WTC11 (cell line): ENCODE results near the gene DNM3. TPM values are rescaled to one million over a fixed set of nuclear protein-coding genes. Genes with fewer than 3 reads are reported as not detected.

ENCODE experiments used
- ATAC-seq: fragments of 200-7000 bp; cut with Tn5 transposase; 2 replicates; pipeline ENCODE4 v1.10.0; 2021; ENCODE audit warnings: mild to moderate bottlenecking, moderate library complexity
- CTCF ChIA-PET: fragments of 300-600 bp; sonication (Branson Sonifier 250); formaldehyde crosslinking; loops from one replicate; lab custom pipeline; 2021; ENCODE audit warnings: antibody characterized with exemption; lab: Charles Lee
- POLR2A ChIA-PET: fragments of 350-600 bp; sonication (Branson Sonifier 250); formaldehyde crosslinking; loops from one replicate; lab custom pipeline; 2021; ENCODE audit warnings: antibody characterized with exemption; lab: Charles Lee
- DNase-seq: peaks from one replicate; pipeline ENCODE4 v3.0.0; 2021; ENCODE audit warnings: low spot score
- H3K27ac Mint-ChIP-seq: 2 replicates; pipeline ENCODE4 v1.8.0; 2021; ENCODE audit warnings: mixed read lengths
- H3K27me3 Mint-ChIP-seq: 2 replicates; pipeline ENCODE4 v1.8.0; 2021; ENCODE audit warnings: low read depth, mild to moderate bottlenecking, moderate library complexity, mixed read lengths
- H3K36me3 Mint-ChIP-seq: 2 replicates; pipeline ENCODE4 v1.8.0; 2021; ENCODE audit warnings: mixed read lengths
- H3K4me1 Mint-ChIP-seq: 2 replicates; pipeline ENCODE4 v1.8.0; 2022; ENCODE audit warnings: mixed read lengths
- H3K4me3 Mint-ChIP-seq: 2 replicates; pipeline ENCODE4 v1.8.0; 2021; ENCODE audit warnings: mild to moderate bottlenecking, moderate library complexity, mixed read lengths
- H3K9me3 Mint-ChIP-seq: 2 replicates; pipeline ENCODE4 v1.8.0; 2021; ENCODE audit warnings: mixed read lengths
- AR ChIP-seq: fragments of 250-450 bp; sonication (Bioruptor Pico); IDR thresholded peaks from 2 replicates; pipeline ENCODE4 v1.9.0; 2021; ENCODE audit warnings: mild to moderate bottlenecking
- ARID4B ChIP-seq: sonication (generic); formaldehyde crosslinking; IDR thresholded peaks from 2 replicates; pipeline ENCODE4 v1.8.0; 2023; ENCODE audit warnings: missing genetic modification reagents, mild to moderate bottlenecking, borderline replicate concordance
- ELF4 ChIP-seq: sonication (generic); formaldehyde crosslinking; IDR thresholded peaks from 2 replicates; pipeline ENCODE4 v1.8.1; 2022; ENCODE audit warnings: low read depth, mild to moderate bottlenecking, moderate library complexity, missing genetic modification reagents
- GRHL2 ChIP-seq: fragments of 250-450 bp; sonication (Bioruptor Pico); IDR thresholded peaks from 2 replicates; pipeline ENCODE4 v1.8.0; 2022; ENCODE audit warnings: mild to moderate bottlenecking, moderate library complexity; ENCODE audit not compliant: insufficient replicate concordance, severe bottlenecking
- GTF2I ChIP-seq: fragments of 250-450 bp; sonication (Bioruptor Pico); conservative IDR thresholded peaks from 2 replicates; pipeline ENCODE4 v1.4.0; 2021; ENCODE audit warnings: mild to moderate bottlenecking
- HMGA2 ChIP-seq: fragments of 250-450 bp; sonication (Bioruptor Pico); IDR thresholded peaks from 2 replicates; pipeline ENCODE4 v1.4.0; 2021; ENCODE audit warnings: mild to moderate bottlenecking, moderate library complexity
- JUN ChIP-seq: sonication (generic); formaldehyde crosslinking; IDR thresholded peaks from 2 replicates; pipeline ENCODE4 v1.8.0; 2023; ENCODE audit warnings: mild to moderate bottlenecking, missing genetic modification reagents
- KAT7 ChIP-seq: sonication (generic); formaldehyde crosslinking; IDR thresholded peaks from 2 replicates; pipeline ENCODE4 v1.8.1; 2023; ENCODE audit warnings: missing genetic modification reagents, mild to moderate bottlenecking, borderline replicate concordance
- PRRX2 ChIP-seq: fragments of 250-450 bp; sonication (Bioruptor Pico); IDR thresholded peaks from 2 replicates; pipeline ENCODE4 v1.8.0; 2021; ENCODE audit warnings: mild to moderate bottlenecking
- SMAD3 ChIP-seq: sonication (generic); formaldehyde crosslinking; IDR thresholded peaks from 2 replicates; pipeline ENCODE4 v1.8.0; 2022; ENCODE audit warnings: missing genetic modification reagents, mild to moderate bottlenecking, borderline replicate concordance
- TCF7 ChIP-seq: sonication (generic); formaldehyde crosslinking; IDR thresholded peaks from 2 replicates; pipeline ENCODE4 v1.8.0; 2022; ENCODE audit warnings: mild to moderate bottlenecking, low read depth, missing genetic modification reagents, moderate library complexity
- ZBTB43 ChIP-seq: sonication (generic); formaldehyde crosslinking; IDR thresholded peaks from 2 replicates; pipeline ENCODE4 v1.8.1; 2023; ENCODE audit warnings: mild to moderate bottlenecking, missing genetic modification reagents
- ZNF232 ChIP-seq: sonication (generic); formaldehyde crosslinking; IDR thresholded peaks from 2 replicates; pipeline ENCODE4 v1.8.0; 2022; ENCODE audit warnings: mild to moderate bottlenecking, missing genetic modification reagents
- ZNF396 ChIP-seq: fragments of 250-450 bp; sonication (Bioruptor Pico); IDR thresholded peaks from 2 replicates; pipeline ENCODE4 v1.8.0; 2021; ENCODE audit warnings: mild to moderate bottlenecking, moderate library complexity, borderline replicate concordance
- ZSCAN18 ChIP-seq: fragments of 250-450 bp; sonication (Bioruptor Pico); IDR thresholded peaks from 2 replicates; pipeline ENCODE4 v2.1.2; 2022; ENCODE audit warnings: mild to moderate bottlenecking, moderate library complexity
- total RNA-seq: library from RNA; stranded (reverse); gene quantifications from 3 replicates; pipeline ENCODE4 v1.2.3, GENCODE V29; 2021
- TF ChIP-seq, protein P1 (sequence below): sonication (generic); formaldehyde crosslinking; conservative IDR thresholded peaks from 2 replicates; pipeline ENCODE4 v1.8.1; 2023; ENCODE audit warnings: mild to moderate bottlenecking, low read depth, missing genetic modification reagents, moderate library complexity

DNM3 gene
- total RNA-seq, 1 experiment from 2014 or later, result 1.9 TPM

GRCh38 chr1:172245788-172246187 lies 404.5 kb downstream of the DNM3 start (continued):
- TF ChIP-seq ZBTB43 (CRISPR knock-in tag) (no peak), TCF7 (no peak), ZNF396 (CRISPR knock-in tag) (no peak), ARID4B (CRISPR knock-in tag) (no peak)

- no peak overlapping the region for H3K27ac Mint-ChIP-seq
- ChIA-PET CTCF (no interaction called here), POLR2A (no interaction called here)
- TF ChIP-seq PRRX2 (no peak), ZNF232 (CRISPR knock-in tag) (no peak), AR (no peak), HMGA2 (CRISPR knock-in tag) (no peak), ZNF396 (CRISPR knock-in tag) (no peak), GTF2I (CRISPR knock-in tag) (no peak), ZSCAN18 (CRISPR knock-in tag) (no peak), JUN (CRISPR knock-in tag) (no peak), KAT7 (CRISPR knock-in tag) (no peak), GRHL2 (no peak), SMAD3 (CRISPR knock-in tag) (no peak), ELF4 (CRISPR knock-in tag) (no peak)
- TF ChIP-seq, protein P1, sequence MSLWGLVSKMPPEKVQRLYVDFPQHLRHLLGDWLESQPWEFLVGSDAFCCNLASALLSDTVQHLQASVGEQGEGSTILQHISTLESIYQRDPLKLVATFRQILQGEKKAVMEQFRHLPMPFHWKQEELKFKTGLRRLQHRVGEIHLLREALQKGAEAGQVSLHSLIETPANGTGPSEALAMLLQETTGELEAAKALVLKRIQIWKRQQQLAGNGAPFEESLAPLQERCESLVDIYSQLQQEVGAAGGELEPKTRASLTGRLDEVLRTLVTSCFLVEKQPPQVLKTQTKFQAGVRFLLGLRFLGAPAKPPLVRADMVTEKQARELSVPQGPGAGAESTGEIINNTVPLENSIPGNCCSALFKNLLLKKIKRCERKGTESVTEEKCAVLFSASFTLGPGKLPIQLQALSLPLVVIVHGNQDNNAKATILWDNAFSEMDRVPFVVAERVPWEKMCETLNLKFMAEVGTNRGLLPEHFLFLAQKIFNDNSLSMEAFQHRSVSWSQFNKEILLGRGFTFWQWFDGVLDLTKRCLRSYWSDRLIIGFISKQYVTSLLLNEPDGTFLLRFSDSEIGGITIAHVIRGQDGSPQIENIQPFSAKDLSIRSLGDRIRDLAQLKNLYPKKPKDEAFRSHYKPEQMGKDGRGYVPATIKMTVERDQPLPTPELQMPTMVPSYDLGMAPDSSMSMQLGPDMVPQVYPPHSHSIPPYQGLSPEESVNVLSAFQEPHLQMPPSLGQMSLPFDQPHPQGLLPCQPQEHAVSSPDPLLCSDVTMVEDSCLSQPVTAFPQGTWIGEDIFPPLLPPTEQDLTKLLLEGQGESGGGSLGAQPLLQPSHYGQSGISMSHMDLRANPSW (CRISPR knock-in tag), result no peak
- H3K27me3 Mint-ChIP-seq, result no peaks in the 10 kb centered on the region
- H3K9me3 Mint-ChIP-seq, result peaks cover 9% of the 10 kb centered on the region; the same call in 1 of the 2 replicates
- peaks cover 9% of the 10 kb centered on the region for H3K4me1 Mint-ChIP-seq
- ATAC-seq (no peak), DNase-seq (no peak)
- H3K4me3 Mint-ChIP-seq, result no peak overlapping the region
- H3K36me3 Mint-ChIP-seq, result no peaks in the 10 kb centered on the region
These were observed 405.5 kb downstream of the DNM3 start for GRCh38 chr1:172246521-172247390.
